ENCODE results near the gene SPRR1B. TPM values are rescaled to one million over a fixed set of nuclear protein-coding genes. Genes with fewer than 3 reads are reported as not detected.

SPRR1B gene
- total and polyA plus RNA-seq, 10 of the 15 experiments (the other 5 are each of a cell fraction or from before 2014, with no cell fraction given), result not detected

DNA sequence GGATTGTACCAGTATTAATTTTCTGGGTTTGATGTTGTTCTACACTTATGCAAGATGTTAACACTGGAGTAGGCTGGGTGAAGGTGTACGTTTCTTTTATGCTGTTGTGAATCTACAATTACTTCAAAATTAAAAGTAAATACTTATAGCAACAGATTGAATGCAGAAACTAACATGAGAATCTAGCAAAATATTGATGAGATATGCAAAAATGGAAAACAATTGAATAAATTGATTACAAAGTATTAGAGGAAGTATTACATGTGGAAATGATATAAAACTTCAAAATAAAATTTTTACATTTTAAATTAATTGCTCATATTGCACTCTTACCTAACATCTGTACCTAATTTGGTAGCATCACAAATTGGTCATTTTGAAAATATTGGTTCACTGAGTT lies 35.2 kb upstream of the SPRR1B start:
- ChIA-PET CTCF (no interaction called here), RAD21 (ENCODE audit: unreplicated experiment) (no interaction called here), SMC1A (ENCODE audit: uncharacterized antibody, unreplicated experiment) (no interaction called here), POLR2A (no interaction called here)
- Histone ChIP-seq H3K4me2 (ENCODE audit: control insufficient read depth, insufficient read depth) (no peak overlapping the region), H2AFZ (ENCODE audit: control insufficient read depth, low read depth, low read length) (no peak overlapping the region), H4K20me1 (ENCODE audit: control insufficient read depth, insufficient read depth) (no peaks in the 10 kb centered on the region), H3K9ac (ENCODE audit: control insufficient read depth, insufficient read depth, low read length) (no peak overlapping the region), H3K27me3 (replicated peaks in 1 of 2; ENCODE audit: control insufficient read depth in 2 of 2, insufficient read depth in 2 of 2, low read length in 1 of 2) (no peaks in the 10 kb centered on the region; a peak in 1 of 4 replicates), H3K36me3 (ENCODE audit: control insufficient read depth in 2 of 2, insufficient read depth in 2 of 2, low read length in 1 of 2) (no peaks in the 10 kb centered on the region), H3K79me2 (ENCODE audit: control insufficient read depth, insufficient read depth, low read length) (no peaks in the 10 kb centered on the region), H3K4me3 (no peak overlapping the region), H3K9me3 (replicated peaks; ENCODE audit: control insufficient read depth, insufficient read depth, low read length) (no peaks in the 10 kb centered on the region), H3K4me1 (ENCODE audit: control insufficient read depth, insufficient read depth, low read length) (no peaks in the 10 kb centered on the region), H3K27ac (ENCODE audit: control insufficient read depth, insufficient read depth) (no peak overlapping the region)
- no peak for TF ChIP-seq ZBED1 (IDR thresholded peaks at IDR 0.05; ENCODE audit: borderline replicate concordance)
- TF ChIP-seq, protein P1, sequence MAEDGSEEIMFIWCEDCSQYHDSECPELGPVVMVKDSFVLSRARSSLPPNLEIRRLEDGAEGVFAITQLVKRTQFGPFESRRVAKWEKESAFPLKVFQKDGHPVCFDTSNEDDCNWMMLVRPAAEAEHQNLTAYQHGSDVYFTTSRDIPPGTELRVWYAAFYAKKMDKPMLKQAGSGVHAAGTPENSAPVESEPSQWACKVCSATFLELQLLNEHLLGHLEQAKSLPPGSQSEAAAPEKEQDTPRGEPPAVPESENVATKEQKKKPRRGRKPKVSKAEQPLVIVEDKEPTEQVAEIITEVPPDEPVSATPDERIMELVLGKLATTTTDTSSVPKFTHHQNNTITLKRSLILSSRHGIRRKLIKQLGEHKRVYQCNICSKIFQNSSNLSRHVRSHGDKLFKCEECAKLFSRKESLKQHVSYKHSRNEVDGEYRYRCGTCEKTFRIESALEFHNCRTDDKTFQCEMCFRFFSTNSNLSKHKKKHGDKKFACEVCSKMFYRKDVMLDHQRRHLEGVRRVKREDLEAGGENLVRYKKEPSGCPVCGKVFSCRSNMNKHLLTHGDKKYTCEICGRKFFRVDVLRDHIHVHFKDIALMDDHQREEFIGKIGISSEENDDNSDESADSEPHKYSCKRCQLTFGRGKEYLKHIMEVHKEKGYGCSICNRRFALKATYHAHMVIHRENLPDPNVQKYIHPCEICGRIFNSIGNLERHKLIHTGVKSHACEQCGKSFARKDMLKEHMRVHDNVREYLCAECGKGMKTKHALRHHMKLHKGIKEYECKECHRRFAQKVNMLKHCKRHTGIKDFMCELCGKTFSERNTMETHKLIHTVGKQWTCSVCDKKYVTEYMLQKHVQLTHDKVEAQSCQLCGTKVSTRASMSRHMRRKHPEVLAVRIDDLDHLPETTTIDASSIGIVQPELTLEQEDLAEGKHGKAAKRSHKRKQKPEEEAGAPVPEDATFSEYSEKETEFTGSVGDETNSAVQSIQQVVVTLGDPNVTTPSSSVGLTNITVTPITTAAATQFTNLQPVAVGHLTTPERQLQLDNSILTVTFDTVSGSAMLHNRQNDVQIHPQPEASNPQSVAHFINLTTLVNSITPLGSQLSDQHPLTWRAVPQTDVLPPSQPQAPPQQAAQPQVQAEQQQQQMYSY (CRISPR knock-in tag; IDR thresholded peaks at IDR 0.05), result no peak
- TF ChIP-seq MXI1 (IDR thresholded peaks at IDR 0.05; ENCODE audit: low read depth, low read length), result no peak
- no peak for TF ChIP-seq GATAD2B (conservative IDR thresholded peaks at IDR 0.05; ENCODE audit: low read depth)
- TF ChIP-seq BRCA1 (IDR thresholded peaks at IDR 0.05; ENCODE audit: low read depth, low read length), result no peak
- TF ChIP-seq SUZ12 (IDR thresholded peaks at IDR 0.05; ENCODE audit: unreplicated experiment), result no peak
- TF ChIP-seq HCFC1 (IDR thresholded peaks at IDR 0.05; ENCODE audit: low read length), result no peak
- no peak for TF ChIP-seq BCL11A (IDR thresholded peaks at IDR 0.05; ENCODE audit: low read depth, low read length)
- FAIRE-seq (no peak), ATAC-seq (no peak), DNase-seq (ENCODE audit: low read depth, low spot score) (no peak)
- intact Hi-C loops (cut with micrococcal nuclease; ENCODE audit: unreplicated experiment), result no loop called here
- BruUV-seq (replicated peaks), result no TSS peak
- in situ Hi-C loops (cut with MboI), result no loop called here
- WGBS (ENCODE audit: insufficient coverage, insufficient replicate concordance, low lambda C conversion rate, missing lambda C conversion rate), result 0% methylated on average over 1 of the region's 1 CpG
